H1 (cell line): ENCODE measurements around the gene PEX14. TPM values are rescaled to one million over a fixed set of nuclear protein-coding genes. Genes with fewer than 3 reads are reported as not detected.

Experiments used
- RNF2 ChIP-seq: fragments of 200-900, 300-1000 bp; sonication (generic); IDR thresholded peaks from 2 replicates; pipeline ENCODE4 v1.7.1; 2016; ENCODE audit warnings: borderline replicate concordance, low read depth, mild to moderate bottlenecking, antibody characterized with exemption, low read length; ENCODE audit not compliant: poor library complexity, severe bottlenecking; ENCODE audit errors: missing control alignments
- SAP30 ChIP-seq: fragments of 300-600 bp; sonication (generic); IDR thresholded peaks from 2 replicates; pipeline ENCODE4 v1.7.1; 2012; ENCODE audit warnings: low read length, moderate library complexity, mild to moderate bottlenecking, inconsistent platforms; ENCODE audit not compliant: insufficient read depth, insufficient replicate concordance
- polyA plus RNA-seq, 7 experiments: library from polyadenylated mRNA; depleted of rRNA in 3 of 7; stranded (reverse) in 5 of 7; unstranded in 2 of 7; fragments of >200 nt in 5 of 7; fragments of 200-250 nt in 2 of 7; gene quantifications; 1 replicate in 5 of 7; 2 replicates in 1 of 7; 4 replicates in 1 of 7; pipeline versions ENCODE4 v1.2.1 to v1.2.3, GENCODE V29; 2011 to 2013; ENCODE audit warnings: missing spikeins in 2 of 7, mixed read lengths in 2 of 7
- total RNA-seq: library from RNA; stranded (reverse); fragmentation: NEBNext Ultra II Directional; extraction: Animal tissue kit (Norgen Biotek cat#: 25700); gene quantifications from 2 replicates; pipeline ENCODE4 v1.2.1, GENCODE V29; 2021

The PEX14 gene
- total and polyA plus RNA-seq, 2 of the 8 experiments (the other 6 are each of a cell fraction or from before 2014, with no cell fraction given) = 13.0 to 19.8 TPM

DNA sequence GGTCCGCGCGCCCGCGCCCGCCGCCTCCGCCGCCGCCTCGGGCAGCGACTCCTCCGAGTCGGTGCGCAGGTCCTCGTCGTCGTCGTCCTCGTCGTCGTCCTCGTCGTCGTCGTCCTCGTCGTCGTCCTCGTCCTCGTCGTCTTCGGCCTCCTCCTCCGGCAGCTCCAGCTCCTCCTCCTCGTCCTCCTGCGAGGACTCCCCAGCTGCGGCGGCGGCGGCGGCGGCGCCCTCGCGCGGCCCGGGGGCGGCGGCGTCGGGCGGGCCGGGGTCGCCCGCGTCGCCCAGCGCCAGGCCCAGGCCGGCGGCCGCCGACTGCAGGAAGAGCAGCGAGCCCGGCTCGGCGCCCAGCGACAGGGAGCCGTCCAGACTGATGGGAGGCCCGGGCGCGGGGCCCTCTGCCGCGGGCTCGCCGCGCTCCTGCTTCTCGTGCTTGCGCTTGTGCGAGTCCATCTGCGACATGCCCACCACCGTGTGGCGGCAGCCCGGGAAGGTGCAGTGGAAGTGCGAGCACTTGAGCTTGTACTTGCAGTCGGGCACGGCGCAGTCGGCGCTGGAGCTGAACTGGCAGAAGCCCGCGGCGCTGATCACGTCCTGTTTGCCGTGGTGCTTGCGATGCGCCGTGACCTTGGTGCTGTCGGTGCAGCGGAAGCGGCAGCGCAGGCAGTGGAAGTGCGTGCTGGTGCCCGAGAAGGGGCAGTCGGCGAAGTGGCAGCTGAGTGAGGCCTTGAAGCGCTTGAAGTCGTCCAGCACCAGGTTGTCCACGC is 164.4 kb downstream of the PEX14 start (continued):
- TF ChIP-seq SAP30 = no peak
- TF ChIP-seq RNF2 = no peak
